Ovary (tissue), 9 donors: ENCODE measurements around the gene ACOT6. TPM values are rescaled to one million over a fixed set of nuclear protein-coding genes. Genes with fewer than 3 reads are reported as not detected.
"Not testable (repeated sequence)": the region's sequence is repeated elsewhere in the genome, so short reads cannot be mapped to it uniquely, and the experiment has no call there.

Experiments used
- DNase-seq, 5 donors: peaks; one replicate each; pipeline ENCODE4 v3.0.0-alpha.2; 2019 to 2020
- H3K27ac ChIP-seq, 2 donors: fragments of 200-600 bp; one replicate each; pipeline versions ENCODE4 v1.5.1 to v1.8.0; 2019 to 2022
- H3K27me3 ChIP-seq: fragments of 200-600 bp; one replicate; pipeline ENCODE4 v1.8.0; 2022
- H3K36me3 ChIP-seq: fragments of 200-600 bp; sonication (generic); one replicate; pipeline ENCODE4 v1.5.1; 2019
- H3K4me1 ChIP-seq: one replicate; pipeline ENCODE4 v1.8.1; 2013; ENCODE audit warnings: mild to moderate bottlenecking, moderate library complexity; ENCODE audit not compliant: insufficient read depth
- H3K4me3 ChIP-seq: fragments of 200-600 bp; sonication (generic); one replicate; pipeline ENCODE4 v1.5.1; 2017
- H3K9me3 ChIP-seq, 2 donors: fragments of 200-600 bp in 1 of 2; sonication (generic) in 1 of 2; one replicate each; pipeline versions ENCODE4 v1.5.1 to v1.8.1; 2013 to 2019; ENCODE audit warnings: mild to moderate bottlenecking in 1 of 2, moderate library complexity in 1 of 2
- CTCF ChIP-seq, 3 donors: fragments of 450-650 bp in 2 of 3; fragments of 200-600 bp in 1 of 3; IDR thresholded peaks; one replicate each; pipeline versions ENCODE4 v1.5.1 to v1.8.0; 2016 to 2022; ENCODE audit warnings: antibody characterized with exemption in 3 of 3, mild to moderate bottlenecking in 1 of 3
- EP300 ChIP-seq: sonication (generic); formaldehyde crosslinking; IDR thresholded peaks from one replicate; pipeline ENCODE4 v1.6.1; 2017; ENCODE audit warnings: antibody characterized with exemption
- POLR2A ChIP-seq: fragments of 450-650 bp; IDR thresholded peaks from one replicate; pipeline ENCODE4 v1.6.1; 2017; ENCODE audit warnings: antibody characterized with exemption, mild to moderate bottlenecking, moderate library complexity
- WGBS, 3 donors: extraction: QIAGEN DNeasy Blood & Tissue Kit in 1 of 3; methylation state at CpG; one replicate each; pipeline versions ENCODE4 v1.1.5 to v1.1.7; 2013 to 2017; 5-methylcytosine and 5-hydroxymethylcytosine counted together
- intact Hi-C, 4 donors: fragments of 100-400 bp; cut with DNase I; formaldehyde crosslinking; loops; one replicate each; pipeline versions ENCODE4 v1.11.0 to v1.15.1; 2022 to 2023
- polyA plus RNA-seq, 2 donors: library from polyadenylated mRNA; stranded (reverse); fragments of 200-250 nt in 1 of 2; fragments of 350-450 nt in 1 of 2; fragmentation: Illumina TruSeq in 1 of 2; extraction: RNeasy Lipid Tissue Mini Kit (QIAGEN cat#74804) in 1 of 2; gene quantifications; one replicate each; pipeline ENCODE4 v1.2.3, GENCODE V29; 2013 to 2014
- total RNA-seq, 7 donors: library from RNA; depleted of rRNA in 2 of 7; stranded (reverse); fragments of >200 nt in 2 of 7; fragmentation: NEBNext Ultra II Directional in 3 of 7; extraction: Animal tissue kit (Norgen Biotek cat#: 25700) in 3 of 7; gene quantifications; one replicate each; pipeline versions ENCODE4 v1.1.0 to v1.2.4, GENCODE V29; 2016 to 2023
- donor health status: DM: no; HTN: no; CAD: no; lungs with moderate emphysema.
- donor health status: DM: no; HTN: no; CAD: no.
- donor health status: Bipolar disorder and iron deficiency.
- donor health status: DM: yes; HTN: yes; CAD: no.
- donor health status: DM: no; HTN: no; CAD: no.
- donor health status: DM: yes; HTN: yes; CAD: no.

The ACOT6 gene
- total and polyA plus RNA-seq, 9 donors = 0.10 TPM; not detected in 8

- DNase-seq = no peak
- intact Hi-C loops = no loop called here
- 52 to 61% (median 61%) methylated on average over 16 of the region's 16 CpGs for WGBS, 3 donors
Measured at GRCh38 chr14:73567951-73568885, 44.1 kb upstream of the ACOT6 start.

GRCh38 chr14:73568886-73569184, 43.5 kb upstream of the ACOT6 start:
- 5 to 7% (median 5%) methylated on average over 4 of the region's 4 CpGs for WGBS, 3 donors
- H3K4me1 ChIP-seq, H3K36me3 ChIP-seq, intact Hi-C loops, H3K27me3 ChIP-seq, H3K9me3 ChIP-seq, DNase-seq: not testable (repeated sequence)
- H3K4me3 ChIP-seq = peak overlapping the region; percentile 82
- peak overlapping the region; percentile 67 to 91 for H3K27ac ChIP-seq

More at GRCh38 chr14:73567951-73568885, 44.1 kb upstream of the ACOT6 start:
- Histone ChIP-seq H3K27me3 (no peaks in the 10 kb centered on the region), H3K4me1 (peaks cover 7% of the 10 kb centered on the region), H3K9me3 (no peaks in the 10 kb centered on the region), H3K36me3 (no peaks in the 10 kb centered on the region), H3K4me3 (peak overlapping the region; percentile 82), H3K27ac (peak overlapping the region; percentile 67 to 91)
- no peak for TF ChIP-seq EP300

- H3K9me3 ChIP-seq, H3K27me3 ChIP-seq, intact Hi-C loops, H3K36me3 ChIP-seq, H3K4me1 ChIP-seq: not testable (repeated sequence)
- Histone ChIP-seq H3K4me3 (peak within 1 kb of the TSS; percentile 82), H3K27ac (peak within 1 kb of the TSS; percentile 67 to 91)
- WGBS, 3 donors = 0% methylated on average over 27 to 83 of the region's 83 CpGs
- TF ChIP-seq EP300 (peak; percentile 11), POLR2A (peak; percentile 48), CTCF (IDR thresholded peaks at IDR 0.05) (peak in 1 of 3 donors; percentile 35)
- peak; percentile 73 to 79 (median 78) for DNase-seq
Measured at GRCh38 chr14:73569185-73569958, 42.9 kb upstream of the ACOT6 start, which contains the start of gene ACOT2. ACOT2 (plus strand) TSS chr14:73569213; CDS start chr14:73569241, 28 bp downstream.

DNA sequence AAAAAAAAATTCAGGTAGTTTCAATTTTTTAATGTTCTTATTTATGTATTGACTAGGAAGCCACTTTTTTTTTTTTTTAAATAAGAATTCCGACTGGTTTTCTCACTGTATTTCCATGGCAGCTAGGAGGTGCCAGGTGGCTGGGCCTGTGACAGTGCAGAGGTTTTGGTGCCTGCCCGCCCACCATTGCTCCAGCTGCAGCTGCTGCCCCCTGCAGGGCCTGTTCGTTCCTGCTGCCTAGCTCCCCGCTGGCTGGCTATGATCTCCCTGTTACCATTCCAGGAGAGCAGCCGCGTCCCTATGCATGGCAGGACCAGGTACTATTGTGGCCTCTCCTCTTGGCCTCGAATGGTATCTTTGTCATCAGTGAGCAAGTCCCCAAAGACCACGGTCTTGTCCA, 41.4 kb upstream of the ACOT6 start:
- H3K4me1 ChIP-seq, H3K36me3 ChIP-seq, H3K4me3 ChIP-seq, H3K9me3 ChIP-seq, H3K27ac ChIP-seq, intact Hi-C loops, H3K27me3 ChIP-seq: not testable (repeated sequence)
- WGBS, 3 donors = 42 to 70% (median 57%) methylated on average over 8 of the region's 8 CpGs
- DNase-seq = peak; percentile 45 to 69 (median 54)
- TF ChIP-seq CTCF (IDR thresholded peaks at IDR 0.05) = peak in 1 of 3 donors; percentile 30

GRCh38 chr14:73573034-73573433, 39.3 kb upstream of the ACOT6 start:
- H3K27ac ChIP-seq, intact Hi-C loops, H3K4me3 ChIP-seq, H3K9me3 ChIP-seq, H3K27me3 ChIP-seq, H3K4me1 ChIP-seq, H3K36me3 ChIP-seq, DNase-seq: not testable (repeated sequence)
- WGBS, 3 donors = 82 to 91% (median 82%) methylated on average over 5 of the region's 5 CpGs

DNA sequence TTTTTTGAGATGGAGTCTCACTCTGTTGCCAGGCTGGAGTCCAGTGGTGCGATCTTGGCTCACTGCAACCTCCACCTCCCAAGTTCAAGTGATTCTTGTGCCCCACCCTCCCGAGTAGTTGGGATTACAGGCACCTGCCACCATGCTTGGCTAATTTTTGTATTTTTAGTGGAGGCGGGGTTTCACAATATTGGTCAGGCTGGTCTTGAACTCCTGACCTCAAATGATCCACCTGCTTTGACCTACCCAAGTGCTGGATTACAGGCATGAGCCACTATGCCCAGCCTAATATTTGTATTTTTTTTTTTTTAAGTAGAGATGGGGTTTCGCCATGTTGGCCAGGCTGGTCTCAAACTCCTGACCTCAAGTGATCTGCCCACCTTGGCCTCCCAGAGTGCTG, 38.6 kb upstream of the ACOT6 start:
- H3K27ac ChIP-seq, H3K9me3 ChIP-seq, H3K27me3 ChIP-seq, H3K36me3 ChIP-seq, intact Hi-C loops, DNase-seq, H3K4me1 ChIP-seq, H3K4me3 ChIP-seq: not testable (repeated sequence)
- WGBS, 3 donors = 94 to 96% (median 94%) methylated on average over 4 of the region's 4 CpGs

- 90 to 98% (median 96%) methylated on average over 7 of the region's 7 CpGs for WGBS, 3 donors
- H3K27ac ChIP-seq, H3K36me3 ChIP-seq, H3K27me3 ChIP-seq, H3K4me3 ChIP-seq, H3K4me1 ChIP-seq, intact Hi-C loops, DNase-seq, H3K9me3 ChIP-seq: not testable (repeated sequence)
Measured at GRCh38 chr14:73574251-73574650, 38.1 kb upstream of the ACOT6 start.
